Measurements from ENCODE around the gene LAMTOR5. TPM values are rescaled to one million over a fixed set of nuclear protein-coding genes. Genes with fewer than 3 reads are reported as not detected.

Gene LAMTOR5
- polyA plus RNA-seq, 1 of the 3 experiments (the other 2 are of a cell fraction): 442 TPM

GRCh38 chr1:110411173-110411735 is 3.8 kb upstream of the LAMTOR5 start (continued):
- TF ChIP-seq USF1 (IDR thresholded peaks at IDR 0.05; ENCODE audit: borderline replicate concordance, low read depth) (no peak), NRF1 (IDR thresholded peaks at IDR 0.05; ENCODE audit: low read depth, low read length) (no peak), RAD21 (IDR thresholded peaks at IDR 0.05; ENCODE audit: low read length) (no peak), CHD2 (IDR thresholded peaks at IDR 0.05; ENCODE audit: low read length, partially characterized antibody) (no peak), GATA2 (CRISPR knock-in tag; IDR thresholded peaks at IDR 0.05) (no peak), FOXM1 (IDR thresholded peaks at IDR 0.05; ENCODE audit: low read depth) (no peak), NFIC (IDR thresholded peaks at IDR 0.05; ENCODE audit: borderline replicate concordance) (no peak), RCOR1 (IDR thresholded peaks at IDR 0.05; ENCODE audit: low read length) (no peak), USF2 (IDR thresholded peaks at IDR 0.05; ENCODE audit: borderline replicate concordance, low read depth, low read length) (no peak), REST (IDR thresholded peaks at IDR 0.05; ENCODE audit: low read depth, low read length) (no peak), RXRA (IDR thresholded peaks at IDR 0.05; ENCODE audit: borderline replicate concordance, low read depth) (no peak)

- no peak overlapping the region for H3K4me3 ChIP-seq (ENCODE audit: low read depth in 2 of 2, low read length in 1 of 2)
- TF ChIP-seq ZBTB33 (IDR thresholded peaks at IDR 0.05; ENCODE audit: borderline replicate concordance, low read depth) (no peak), MEF2A (IDR thresholded peaks at IDR 0.05; ENCODE audit: borderline replicate concordance, low read depth) (no peak), IRF3 (IDR thresholded peaks at IDR 0.05; ENCODE audit: low read depth, low read length) (no peak), USF1 (IDR thresholded peaks at IDR 0.05; ENCODE audit: borderline replicate concordance, low read depth) (no peak), EZH2phosphoT487 (IDR thresholded peaks at IDR 0.05; ENCODE audit: borderline replicate concordance, low read depth) (no peak), CTCF (IDR thresholded peaks at IDR 0.05) (no peak), NRF1 (IDR thresholded peaks at IDR 0.05; ENCODE audit: low read depth, low read length) (no peak), TAF1 (IDR thresholded peaks at IDR 0.05; ENCODE audit: borderline replicate concordance, low read depth, low read length) (no peak), RXRA (IDR thresholded peaks at IDR 0.05; ENCODE audit: borderline replicate concordance, low read depth) (no peak), FOSL2 (IDR thresholded peaks at IDR 0.05; ENCODE audit: borderline replicate concordance, low read depth) (no peak), NFIC (IDR thresholded peaks at IDR 0.05; ENCODE audit: borderline replicate concordance) (no peak)
These were observed 1.8 kb upstream of the LAMTOR5 start for GRCh38 chr1:110409316-110409715.

More at GRCh38 chr1:110409316-110409715, 1.8 kb upstream of the LAMTOR5 start:
- peaks cover 10 to 18% of the 10 kb centered on the region in 2 experiments for H3K36me3 ChIP-seq (replicated peaks in 1 of 2; ENCODE audit: control insufficient read depth in 1 of 2, insufficient read depth in 2 of 2, low read length in 1 of 2)
- H3K9me3 ChIP-seq: no peaks in the 10 kb centered on the region
- H2AFZ ChIP-seq (ENCODE audit: low read depth): no peak overlapping the region
- H3K4me2 ChIP-seq: no peak overlapping the region
- H3K79me2 ChIP-seq (ENCODE audit: insufficient read depth): peaks cover 32% of the 10 kb centered on the region
- H4K20me1 ChIP-seq (ENCODE audit: insufficient read depth): no peaks in the 10 kb centered on the region
- DNase-seq: no peak
- WGBS (ENCODE audit: low lambda C conversion rate): 97% methylated on average over 6 of the region's 6 CpGs
- no peak overlapping the region for H3K27ac ChIP-seq (ENCODE audit: low read depth in 2 of 2, low read length in 1 of 2)
- no peaks in the 10 kb centered on the region for H3F3A ChIP-seq (replicated peaks; ENCODE audit: insufficient read depth)
- ChIA-PET CTCF (interaction anchor here (1.2 to 10.9 kb wide), 8 partner anchors 28 to 206 kb away, joined by 3 to 250 read pairs (median 8); partner anchors contain the start of genes KCNC4 and RBM15), POLR2A (interaction anchor here (1.4 kb wide), 1 partner anchor 87 kb away, joined by 3 read pairs; no protein-coding TSS in a partner anchor)
- H3K9ac ChIP-seq: no peak overlapping the region
- peaks cover 6 to 15% of the 10 kb centered on the region in 2 experiments; a peak in 3 of 4 replicates for H3K4me1 ChIP-seq (ENCODE audit: control insufficient read depth in 1 of 2, insufficient read depth in 2 of 2, low read depth in 1 of 2, low read length in 1 of 2)
- H3K9me2 ChIP-seq: no peaks in the 10 kb centered on the region
- H3K27me3 ChIP-seq (ENCODE audit: insufficient read depth): no peaks in the 10 kb centered on the region
